ENCODE measurements around the gene S100A1. TPM values are rescaled to one million over a fixed set of nuclear protein-coding genes. Genes with fewer than 3 reads are reported as not detected.

S100A1 gene
- total RNA-seq, 1 donor from 2014 or later: not detected

GRCh38 chr1:153610334-153610733 is 17.9 kb upstream of the S100A1 start:
- Histone ChIP-seq H3K4me1 (peaks cover 31% of the 10 kb centered on the region), H3K79me2 (ENCODE audit: low read depth) (no peaks in the 10 kb centered on the region), H3F3A (ENCODE audit: low read depth) (no peaks in the 10 kb centered on the region), H3K4me2 (no peak overlapping the region), H3K27me3 (no peaks in the 10 kb centered on the region), H3K9ac (no peak overlapping the region), H3K4me3 (no peak overlapping the region), H3K9me3 (ENCODE audit: low read depth) (no peaks in the 10 kb centered on the region), H4K20me1 (ENCODE audit: low read depth) (no peaks in the 10 kb centered on the region), H3K36me3 (no peaks in the 10 kb centered on the region), H2AFZ (replicated peaks) (no peak overlapping the region), H3K27ac (no peak overlapping the region)
- TF ChIP-seq EZH2 (IDR thresholded peaks at IDR 0.05) (no peak), CTCF (IDR thresholded peaks at IDR 0.05) (no peak), EZH2phosphoT487 (IDR thresholded peaks at IDR 0.05) (no peak)
- Mint-ChIP-seq H3K9me3 (no peaks in the 10 kb centered on the region), H3K4me1 (peaks cover 31% of the 10 kb centered on the region), H3K36me3 (no peaks in the 10 kb centered on the region), H3K27me3 (ENCODE audit: insufficient read depth, low read depth) (peaks cover 15% of the 10 kb centered on the region), H3K27ac (no peak overlapping the region), H3K4me3 (no peak overlapping the region)
- DNase-seq (ENCODE audit: low spot score): no peak

- H3K4me3 ChIP-seq: no peak overlapping the region
- H4K20me1 ChIP-seq (ENCODE audit: low read depth): no peaks in the 10 kb centered on the region
- H3K27ac Mint-ChIP-seq: no peak overlapping the region
- H3F3A ChIP-seq (ENCODE audit: low read depth): no peaks in the 10 kb centered on the region
- H3K27me3 Mint-ChIP-seq (ENCODE audit: insufficient read depth, low read depth): peaks cover 15% of the 10 kb centered on the region
- no peaks in the 10 kb centered on the region for H3K36me3 ChIP-seq
- H3K79me2 ChIP-seq (ENCODE audit: low read depth): no peaks in the 10 kb centered on the region
- no peak for DNase-seq (ENCODE audit: low spot score)
- no peak overlapping the region for H3K9ac ChIP-seq
- H3K4me1 ChIP-seq: peaks cover 31% of the 10 kb centered on the region
- no peaks in the 10 kb centered on the region for H3K36me3 Mint-ChIP-seq
- peaks cover 31% of the 10 kb centered on the region for H3K4me1 Mint-ChIP-seq
- no peak overlapping the region for H3K4me2 ChIP-seq
- H3K27ac ChIP-seq: no peak overlapping the region
- TF ChIP-seq EZH2phosphoT487 (IDR thresholded peaks at IDR 0.05) (no peak), CTCF (IDR thresholded peaks at IDR 0.05) (no peak), EZH2 (IDR thresholded peaks at IDR 0.05) (no peak)
- no peaks in the 10 kb centered on the region for H3K9me3 Mint-ChIP-seq
- no peaks in the 10 kb centered on the region for H3K9me3 ChIP-seq (ENCODE audit: low read depth)
- H3K27me3 ChIP-seq: no peaks in the 10 kb centered on the region
- no peak overlapping the region for H3K4me3 Mint-ChIP-seq
- H2AFZ ChIP-seq (replicated peaks): no peak overlapping the region
Measured at GRCh38 chr1:153610811-153611301, 17.4 kb upstream of the S100A1 start.

GRCh38 chr1:153611356-153611755 is 16.9 kb upstream of the S100A1 start:
- no peaks in the 10 kb centered on the region for H3K79me2 ChIP-seq (ENCODE audit: low read depth)
- no peak for DNase-seq (ENCODE audit: low spot score)
- no peaks in the 10 kb centered on the region for H4K20me1 ChIP-seq (ENCODE audit: low read depth)
- Mint-ChIP-seq H3K27ac (no peak overlapping the region), H3K36me3 (no peaks in the 10 kb centered on the region), H3K4me1 (peaks cover 31% of the 10 kb centered on the region), H3K4me3 (peak overlapping the region; percentile 6), H3K27me3 (ENCODE audit: insufficient read depth, low read depth) (peaks cover 15% of the 10 kb centered on the region), H3K9me3 (no peaks in the 10 kb centered on the region)
- H3K9me3 ChIP-seq (ENCODE audit: low read depth): no peaks in the 10 kb centered on the region
- no peak overlapping the region for H3K4me3 ChIP-seq
- H2AFZ ChIP-seq (replicated peaks): no peak overlapping the region
- H3K4me1 ChIP-seq: peaks cover 31% of the 10 kb centered on the region
- no peaks in the 10 kb centered on the region for H3K36me3 ChIP-seq
- H3K27me3 ChIP-seq: no peaks in the 10 kb centered on the region
- H3K27ac ChIP-seq: no peak overlapping the region
- H3F3A ChIP-seq (ENCODE audit: low read depth): no peaks in the 10 kb centered on the region
- no peak overlapping the region for H3K9ac ChIP-seq
- TF ChIP-seq CTCF (IDR thresholded peaks at IDR 0.05) (no peak), EZH2phosphoT487 (IDR thresholded peaks at IDR 0.05) (no peak), EZH2 (IDR thresholded peaks at IDR 0.05) (no peak)
- no peak overlapping the region for H3K4me2 ChIP-seq
